Esophagus squamous epithelium (tissue), 5 donors: ENCODE data around the gene ZNF593OS. TPM values are rescaled to one million over a fixed set of nuclear protein-coding genes. Genes with fewer than 3 reads are reported as not detected.

Experiments used
- DNase-seq: peaks from one replicate; lab custom pipeline; 2025; lab: John Stamatoyannopoulos, UW
- H3K27ac ChIP-seq, 4 donors: fragments of 200-600 bp; sonication (generic); one replicate each; pipeline ENCODE4 v1.5.1; 2016 to 2019; ENCODE audit warnings: mild to moderate bottlenecking in 1 of 4
- H3K27me3 ChIP-seq, 4 donors: fragments of 200-600 bp; sonication (generic); 1 replicate in 3 of 4; 2 replicates in 1 of 4; pipeline versions ENCODE4 v1.5.1 to v1.6.0; 2017 to 2021; ENCODE audit warnings: antibody characterized with exemption in 1 of 4
- H3K36me3 ChIP-seq, 3 donors: fragments of 200-600 bp; sonication (generic); one replicate each; pipeline ENCODE4 v1.5.1; 2016 to 2019
- H3K4me1 ChIP-seq, 3 donors: fragments of 200-600 bp; sonication (generic); one replicate each; pipeline ENCODE4 v1.5.1; 2017 to 2019
- H3K4me3 ChIP-seq, 4 donors: fragments of 200-600 bp; sonication (generic); 1 replicate in 3 of 4; 2 replicates in 1 of 4; pipeline ENCODE4 v1.5.1; 2016 to 2019; ENCODE audit warnings: mild to moderate bottlenecking in 2 of 4, moderate library complexity in 1 of 4
- H3K9me3 ChIP-seq, 3 donors: fragments of 200-600 bp; sonication (generic); one replicate each; pipeline ENCODE4 v1.5.1; 2016 to 2019
- CTCF ChIP-seq, 6 experiments: fragments of 450-650 bp in 4 of 6; fragments of 200-600 bp in 2 of 6; sonication (generic) in 2 of 6; IDR thresholded peaks; one replicate each; pipeline ENCODE4 v1.5.1; 2016 to 2019; ENCODE audit warnings: antibody characterized with exemption in 6 of 6, mild to moderate bottlenecking in 4 of 6, moderate library complexity in 4 of 6
- POLR2A ChIP-seq, 4 donors: fragments of 450-650 bp; IDR thresholded peaks; one replicate each; pipeline ENCODE4 v1.6.1; 2017; ENCODE audit warnings: antibody characterized with exemption in 4 of 4, mild to moderate bottlenecking in 4 of 4, moderate library complexity in 3 of 4
- WGBS, 2 donors: methylation state at CpG; one replicate each; pipeline ENCODE4 v1.1.5; 2018; 5-methylcytosine and 5-hydroxymethylcytosine counted together
- intact Hi-C: fragments of 100-400 bp; cut with DNase I; formaldehyde crosslinking; loops from one replicate; pipeline ENCODE4 v1.15.0; 2022
- total RNA-seq, 4 donors: library from RNA; depleted of rRNA; stranded (reverse); fragments of >200 nt; gene quantifications; one replicate each; pipeline ENCODE4 v1.1.0, GENCODE V29; 2016
- donor health status: DM: yes; HTN: yes; CAD: no.

ZNF593OS gene
- total RNA-seq, 4 donors from 2014 or later = not detected

- no peak overlapping the region for H3K27ac ChIP-seq
- H3K4me1 ChIP-seq = peaks cover 16 to 44% (median 26%) of the 10 kb centered on the region in 3 donors
- no peaks in the 10 kb centered on the region for H3K27me3 ChIP-seq
- intact Hi-C loops = no loop called here
- no peaks in the 10 kb centered on the region for H3K36me3 ChIP-seq
- no peak overlapping the region for H3K4me3 ChIP-seq
- WGBS, 2 donors = 84 to 91% methylated on average over 4 of the region's 4 CpGs
- no peak for DNase-seq
- TF ChIP-seq POLR2A (IDR thresholded peaks at IDR 0.05) = no peak
- TF ChIP-seq CTCF (IDR thresholded peaks at IDR 0.05) = no peak
- H3K9me3 ChIP-seq = no peaks in the 10 kb centered on the region
Measured at GRCh38 chr1:26129778-26130177, 41.9 kb downstream of the ZNF593OS start.

- H3K4me1 ChIP-seq = peaks cover 16 to 67% (median 37%) of the 10 kb centered on the region in 3 donors
- DNase-seq = no peak
- H3K27me3 ChIP-seq = no peaks in the 10 kb centered on the region
- WGBS, 2 donors = 39 to 44% methylated on average over 13 of the region's 13 CpGs
- H3K4me3 ChIP-seq = peak overlapping the region in 1 of 4 donors; percentile 37
- H3K27ac ChIP-seq = peak overlapping the region; percentile 74 to 88 (median 84)
- intact Hi-C loops = no loop called here
- H3K9me3 ChIP-seq = no peaks in the 10 kb centered on the region
- no peak for TF ChIP-seq POLR2A (IDR thresholded peaks at IDR 0.05)
- TF ChIP-seq CTCF (IDR thresholded peaks at IDR 0.05) = no peak
- H3K36me3 ChIP-seq = peaks cover 0 to 3% (median 0%) of the 10 kb centered on the region in 3 donors
Measured at GRCh38 chr1:26127235-26128163, 44.1 kb downstream of the ZNF593OS start.

- H3K36me3 ChIP-seq = peaks cover 0 to 13% (median 0%) of the 10 kb centered on the region in 3 donors
- no peak for DNase-seq
- peak overlapping the region; percentile 74 to 88 (median 84) for H3K27ac ChIP-seq
- WGBS, 2 donors = 33 to 41% methylated on average over 9 of the region's 9 CpGs
- TF ChIP-seq CTCF (IDR thresholded peaks at IDR 0.05) (no peak), POLR2A (IDR thresholded peaks at IDR 0.05) (peak in 1 of 4 donors; percentile 32)
- no peaks in the 10 kb centered on the region for H3K9me3 ChIP-seq
- peaks cover 16 to 77% (median 37%) of the 10 kb centered on the region in 3 donors for H3K4me1 ChIP-seq
- H3K4me3 ChIP-seq = peak overlapping the region in 2 of 4 donors; percentile 5 to 37
- intact Hi-C loops = no loop called here
- H3K27me3 ChIP-seq = no peaks in the 10 kb centered on the region
Measured at GRCh38 chr1:26126321-26127084, 45.1 kb downstream of the ZNF593OS start.

- Histone ChIP-seq H3K27me3 (no peaks in the 10 kb centered on the region), H3K4me1 (peaks cover 16 to 80% (median 37%) of the 10 kb centered on the region in 3 donors)
- 30 to 50% methylated on average over 1 of the region's 1 CpG for whole genome bisulfite sequencing, 2 donors
Measured at GRCh38 chr1:26125946-26126320, 45.7 kb downstream of the ZNF593OS start.

More at GRCh38 chr1:26125946-26126320, 45.7 kb downstream of the ZNF593OS start:
- DNase-seq = no peak
- Histone ChIP-seq H3K27ac (peak overlapping the region; percentile 74 to 88 (median 84)), H3K4me3 (peak overlapping the region in 1 of 4 donors; percentile 5), H3K9me3 (no peaks in the 10 kb centered on the region), H3K36me3 (peaks cover 0 to 17% (median 0%) of the 10 kb centered on the region in 3 donors)
- TF ChIP-seq CTCF (IDR thresholded peaks at IDR 0.05) = no peak
- intact Hi-C loops = no loop called here
